SK-N-SH treated with all-trans-retinoic acid at 6 μM for 48 hours (cell line): ENCODE results near the gene SEC14L5.

Experiments used
- ATAC-seq: fragments of 200-7000 bp; cut with Tn5 transposase; 3 replicates; pipeline ENCODE4 v1.9.1; 2020; ENCODE audit warnings: mild to moderate bottlenecking, moderate library complexity
- ARNTL ChIP-seq: fragments of 450-650 bp; formaldehyde crosslinking; IDR thresholded peaks from 2 replicates; pipeline ENCODE4 v1.5.0; 2020; ENCODE audit warnings: low read depth, mild to moderate bottlenecking, moderate library complexity, borderline replicate concordance
- BACH2 ChIP-seq: fragments of 250-450 bp; sonication (Bioruptor Pico); IDR thresholded peaks from 2 replicates; pipeline ENCODE4 v1.9.0; 2021; ENCODE audit warnings: mild to moderate bottlenecking, borderline replicate concordance
- CREB5 ChIP-seq: fragments of 250-450 bp; sonication (Bioruptor Pico); IDR thresholded peaks from 2 replicates; pipeline ENCODE4 v1.5.1; 2020; ENCODE audit warnings: low read depth, mild to moderate bottlenecking, moderate library complexity
- CSDC2 ChIP-seq: fragments of 250-450 bp; sonication (Bioruptor Pico); IDR thresholded peaks from 2 replicates; pipeline ENCODE4 v1.5.0; 2020; ENCODE audit warnings: mild to moderate bottlenecking, moderate library complexity
- CSRNP3 ChIP-seq: fragments of 250-450 bp; sonication (Bioruptor Pico); IDR thresholded peaks from 2 replicates; pipeline ENCODE4 v1.5.1; 2021; ENCODE audit warnings: mild to moderate bottlenecking, moderate library complexity
- GLIS3 ChIP-seq: fragments of 250-450 bp; sonication (Bioruptor Pico); IDR thresholded peaks from 2 replicates; pipeline ENCODE4 v1.5.0; 2020; ENCODE audit warnings: mild to moderate bottlenecking, moderate library complexity
- ISL1 ChIP-seq: fragments of 250-450 bp; sonication (Bioruptor Pico); IDR thresholded peaks from 2 replicates; pipeline ENCODE4 v2.1.2; 2022; ENCODE audit warnings: mild to moderate bottlenecking, moderate library complexity
- POU6F1 ChIP-seq: fragments of 250-450 bp; sonication (Bioruptor Pico); IDR thresholded peaks from 2 replicates; pipeline ENCODE4 v1.8.0; 2021; ENCODE audit warnings: low read depth, mild to moderate bottlenecking, moderate library complexity, borderline replicate concordance
- PPARA ChIP-seq: fragments of 250-450 bp; sonication (Bioruptor Pico); IDR thresholded peaks from 2 replicates; pipeline ENCODE4 v1.5.0; 2020; ENCODE audit warnings: mild to moderate bottlenecking, borderline replicate concordance
- SNAI2 ChIP-seq: fragments of 250-450 bp; sonication (Bioruptor Pico); IDR thresholded peaks from 2 replicates; pipeline ENCODE4 v1.5.0; 2020; ENCODE audit warnings: mild to moderate bottlenecking, moderate library complexity
- TCF4 ChIP-seq: fragments of 250-450 bp; sonication (Bioruptor Pico); IDR thresholded peaks from 2 replicates; pipeline ENCODE4 v1.8.0; 2021; ENCODE audit warnings: mild to moderate bottlenecking, moderate library complexity, borderline replicate concordance
- TSHZ2 ChIP-seq: fragments of 250-450 bp; sonication (Bioruptor Pico); IDR thresholded peaks from 2 replicates; pipeline ENCODE4 v1.5.0; 2020; ENCODE audit warnings: mild to moderate bottlenecking, moderate library complexity
- ZC3H10 ChIP-seq: fragments of 250-450 bp; sonication (Bioruptor Pico); IDR thresholded peaks from 2 replicates; pipeline ENCODE4 v1.5.1; 2021; ENCODE audit warnings: mild to moderate bottlenecking, moderate library complexity
- ZFP3 ChIP-seq: fragments of 250-450 bp; sonication (Bioruptor Pico); IDR thresholded peaks from 2 replicates; pipeline ENCODE4 v1.5.0; 2020; ENCODE audit warnings: mild to moderate bottlenecking, moderate library complexity
- ZFP30 ChIP-seq: fragments of 450-650 bp; formaldehyde crosslinking; IDR thresholded peaks from 2 replicates; pipeline ENCODE4 v1.5.0; 2022; ENCODE audit warnings: mild to moderate bottlenecking, moderate library complexity
- ZNF565 ChIP-seq: fragments of 450-650 bp; formaldehyde crosslinking; conservative IDR thresholded peaks from 2 replicates; pipeline ENCODE4 v1.5.0; 2020; ENCODE audit warnings: low read depth, mild to moderate bottlenecking, moderate library complexity
- ZNF70 ChIP-seq: fragments of 450-650 bp; formaldehyde crosslinking; IDR thresholded peaks from 2 replicates; pipeline ENCODE4 v1.5.0; 2020; ENCODE audit warnings: mild to moderate bottlenecking, moderate library complexity
- ZNF8 ChIP-seq: fragments of 450-650 bp; formaldehyde crosslinking; IDR thresholded peaks from 2 replicates; pipeline ENCODE4 v1.5.0; 2020; ENCODE audit warnings: mild to moderate bottlenecking, moderate library complexity

The SEC14L5 gene

GRCh38 chr16:4945560-4946502, 12.3 kb upstream of the SEC14L5 start:
- TF ChIP-seq ZFP30 (CRISPR knock-in tag) (no peak), PPARA (CRISPR knock-in tag) (no peak), ZC3H10 (CRISPR knock-in tag) (no peak), TSHZ2 (no peak), CREB5 (CRISPR knock-in tag) (no peak), CSRNP3 (CRISPR knock-in tag) (no peak), ZNF70 (CRISPR knock-in tag) (no peak), BACH2 (CRISPR knock-in tag) (no peak), ARNTL (CRISPR knock-in tag) (no peak), ZNF8 (CRISPR knock-in tag) (no peak), CSDC2 (CRISPR knock-in tag) (no peak), GLIS3 (CRISPR knock-in tag) (no peak), ZNF565 (no peak), SNAI2 (CRISPR knock-in tag) (no peak), POU6F1 (CRISPR knock-in tag) (no peak)
- TF ChIP-seq, all 23 proteins: peak for 0
- peak; percentile 1; the same call in 1 of the 3 replicates for ATAC-seq

- no peak for ATAC-seq
- TF ChIP-seq TCF4 (CRISPR knock-in tag) (no peak), ZFP3 (CRISPR knock-in tag) (no peak), BACH2 (CRISPR knock-in tag) (no peak), SNAI2 (CRISPR knock-in tag) (no peak), PPARA (CRISPR knock-in tag) (no peak), ZC3H10 (CRISPR knock-in tag) (no peak)
Measured at GRCh38 chr16:4946917-4947316, 11.2 kb upstream of the SEC14L5 start.

- TF ChIP-seq ARNTL (CRISPR knock-in tag): no peak
- TF ChIP-seq ISL1 (CRISPR knock-in tag): no peak
- no peak for TF ChIP-seq GLIS3 (CRISPR knock-in tag)
- TF ChIP-seq, all 23 proteins: peak for 0
- no peak for ATAC-seq
Measured at GRCh38 chr16:4947722-4948503, 10.2 kb upstream of the SEC14L5 start.
